ENCODE results near the gene LRRC23. TPM values are rescaled to one million over a fixed set of nuclear protein-coding genes. Genes with fewer than 3 reads are reported as not detected.

LRRC23 gene
- total and polyA plus RNA-seq, 7 donors: 5.3 to 21.0 (median 12.2) TPM

- H3K9me3 ChIP-seq: no peaks in the 10 kb centered on the region
- intact Hi-C loops (cut with DNase I): no loop called here
- peak in 2 of 4 donors; percentile 11 to 24 for TF ChIP-seq POLR2AphosphoS5 (IDR thresholded peaks at IDR 0.05)
- TF ChIP-seq, protein P1, sequence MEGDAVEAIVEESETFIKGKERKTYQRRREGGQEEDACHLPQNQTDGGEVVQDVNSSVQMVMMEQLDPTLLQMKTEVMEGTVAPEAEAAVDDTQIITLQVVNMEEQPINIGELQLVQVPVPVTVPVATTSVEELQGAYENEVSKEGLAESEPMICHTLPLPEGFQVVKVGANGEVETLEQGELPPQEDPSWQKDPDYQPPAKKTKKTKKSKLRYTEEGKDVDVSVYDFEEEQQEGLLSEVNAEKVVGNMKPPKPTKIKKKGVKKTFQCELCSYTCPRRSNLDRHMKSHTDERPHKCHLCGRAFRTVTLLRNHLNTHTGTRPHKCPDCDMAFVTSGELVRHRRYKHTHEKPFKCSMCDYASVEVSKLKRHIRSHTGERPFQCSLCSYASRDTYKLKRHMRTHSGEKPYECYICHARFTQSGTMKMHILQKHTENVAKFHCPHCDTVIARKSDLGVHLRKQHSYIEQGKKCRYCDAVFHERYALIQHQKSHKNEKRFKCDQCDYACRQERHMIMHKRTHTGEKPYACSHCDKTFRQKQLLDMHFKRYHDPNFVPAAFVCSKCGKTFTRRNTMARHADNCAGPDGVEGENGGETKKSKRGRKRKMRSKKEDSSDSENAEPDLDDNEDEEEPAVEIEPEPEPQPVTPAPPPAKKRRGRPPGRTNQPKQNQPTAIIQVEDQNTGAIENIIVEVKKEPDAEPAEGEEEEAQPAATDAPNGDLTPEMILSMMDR (IDR thresholded peaks at IDR 0.05): no peak
- no peaks in the 10 kb centered on the region for H3K27me3 ChIP-seq
- peak; percentile 75 for DNase-seq
- peaks cover 0 to 7% (median 0%) of the 10 kb centered on the region in 4 donors for H3K36me3 ChIP-seq
- WGBS, 2 donors: 43 to 77% methylated on average over 25 of the region's 25 CpGs
- peaks cover 0 to 11% (median 7%) of the 10 kb centered on the region in 4 donors for H3K4me1 ChIP-seq
- peak within 1 kb of the TSS; percentile 50 to 57 (median 54) for H3K27ac ChIP-seq
- peak within 1 kb of the TSS in 3 of 4 donors; percentile 21 to 48 (median 31) for H3K4me3 ChIP-seq
These were observed 46.4 kb downstream of the LRRC23 start, which contains the start of gene PTPN6 for GRCh38 chr12:6950811-6951540. TSS of gene PTPN6 (plus strand) at chr12:6951356. CDS start at chr12:6951513, 157 bp downstream.

DNA sequence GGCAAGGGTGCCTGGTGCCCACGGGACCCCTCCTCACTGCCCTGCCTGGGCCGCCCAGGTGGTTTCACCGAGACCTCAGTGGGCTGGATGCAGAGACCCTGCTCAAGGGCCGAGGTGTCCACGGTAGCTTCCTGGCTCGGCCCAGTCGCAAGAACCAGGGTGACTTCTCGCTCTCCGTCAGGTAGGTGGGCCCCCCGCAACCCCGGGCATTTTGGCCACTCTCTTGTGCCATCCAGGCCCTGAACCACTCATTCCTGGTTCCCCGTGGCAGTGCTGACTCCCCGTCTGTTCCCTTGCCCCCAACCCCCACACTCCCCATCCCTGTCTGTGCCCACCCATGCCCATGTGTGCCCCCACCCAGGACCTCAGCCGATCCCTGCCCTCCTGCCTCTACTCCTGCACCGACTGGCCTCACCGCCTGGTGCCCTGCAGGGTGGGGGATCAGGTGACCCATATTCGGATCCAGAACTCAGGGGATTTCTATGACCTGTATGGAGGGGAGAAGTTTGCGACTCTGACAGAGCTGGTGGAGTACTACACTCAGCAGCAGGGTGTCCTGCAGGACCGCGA, 47.0 kb downstream of the LRRC23 start:
- intact Hi-C loops (cut with DNase I): no loop called here
- 55 to 83% methylated on average over 20 of the region's 20 CpGs for WGBS, 2 donors
- H3K36me3 ChIP-seq: peaks cover 0 to under 1% (median 0%) of the 10 kb centered on the region in 4 donors
- peak; percentile 56 for DNase-seq
- TF ChIP-seq POLR2AphosphoS5 (IDR thresholded peaks at IDR 0.05) (no peak), EP300 (IDR thresholded peaks at IDR 0.05) (no peak), POLR2A (IDR thresholded peaks at IDR 0.05) (no peak)
- TF ChIP-seq, protein P1 (IDR thresholded peaks at IDR 0.05): no peak
- H3K9me3 ChIP-seq: no peaks in the 10 kb centered on the region
- H3K4me3 ChIP-seq: peak overlapping the region in 3 of 4 donors; percentile 21 to 48 (median 31)
- H3K4me1 ChIP-seq: peaks cover 0 to 4% (median 1%) of the 10 kb centered on the region in 4 donors
- H3K27me3 ChIP-seq: no peaks in the 10 kb centered on the region
- H3K27ac ChIP-seq: peak overlapping the region; percentile 50 to 57 (median 54)

DNA sequence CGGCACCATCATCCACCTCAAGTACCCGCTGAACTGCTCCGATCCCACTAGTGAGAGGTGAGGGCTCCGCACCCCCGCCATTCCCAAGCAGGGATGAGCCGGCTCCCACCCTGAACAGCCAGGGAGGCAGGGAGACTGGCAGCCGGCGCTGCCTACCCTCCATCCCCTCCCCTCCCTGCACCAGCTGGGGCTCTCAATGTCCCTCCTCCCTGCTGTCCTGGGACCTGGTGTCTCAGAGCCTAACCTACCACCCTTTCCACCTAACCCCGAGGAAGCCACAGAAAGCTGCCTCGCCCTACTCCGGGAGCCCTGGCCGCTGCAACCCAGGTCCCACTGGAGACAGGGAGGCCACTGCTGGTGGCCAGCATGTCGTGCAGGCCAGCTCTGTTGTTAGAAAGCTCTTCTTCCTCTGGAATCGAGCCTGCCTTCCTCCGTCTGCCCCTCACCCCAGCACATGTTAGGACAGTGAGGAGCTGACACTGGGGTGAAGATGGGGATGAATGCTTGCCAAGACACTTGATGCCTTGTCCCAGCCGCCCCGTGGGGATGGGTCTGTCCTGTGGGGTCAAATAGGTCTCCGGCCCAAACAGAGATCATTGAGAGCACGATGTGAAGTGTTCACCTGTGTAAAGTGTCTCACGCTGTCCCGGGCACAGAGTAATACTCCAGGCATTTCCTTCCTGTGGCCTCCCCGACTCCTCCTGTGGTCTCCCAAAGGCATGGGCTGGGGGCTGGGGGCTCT, 47.7 kb downstream of the LRRC23 start:
- peaks cover 0 to 3% (median 0%) of the 10 kb centered on the region in 4 donors for H3K4me1 ChIP-seq
- TF ChIP-seq POLR2AphosphoS5 (IDR thresholded peaks at IDR 0.05) (no peak), EP300 (IDR thresholded peaks at IDR 0.05) (no peak), POLR2A (IDR thresholded peaks at IDR 0.05) (no peak)
- TF ChIP-seq, protein P1 (IDR thresholded peaks at IDR 0.05): no peak
- peak overlapping the region; percentile 50 to 60 (median 54) for H3K27ac ChIP-seq
- intact Hi-C loops (cut with DNase I): no loop called here
- H3K27me3 ChIP-seq: no peaks in the 10 kb centered on the region
- H3K4me3 ChIP-seq: peak overlapping the region in 3 of 4 donors; percentile 18 to 48 (median 31)
- no peaks in the 10 kb centered on the region for H3K36me3 ChIP-seq
- DNase-seq: peak; percentile 61
- 46 to 73% methylated on average over 22 of the region's 22 CpGs for WGBS, 2 donors
- no peaks in the 10 kb centered on the region for H3K9me3 ChIP-seq

GRCh38 chr12:6952863-6953441, 48.3 kb downstream of the LRRC23 start:
- DNase-seq: peak; percentile 45
- H3K27ac ChIP-seq: peak overlapping the region; percentile 32 to 60 (median 46)
- WGBS, 2 donors: 56 to 84% methylated on average over 15 of the region's 15 CpGs

More at GRCh38 chr12:6952863-6953441, 48.3 kb downstream of the LRRC23 start:
- H3K4me1 ChIP-seq: peaks cover 0 to 3% (median under 1%) of the 10 kb centered on the region in 4 donors
- no peaks in the 10 kb centered on the region for H3K27me3 ChIP-seq
- TF ChIP-seq POLR2AphosphoS5 (IDR thresholded peaks at IDR 0.05) (no peak), POLR2A (IDR thresholded peaks at IDR 0.05) (no peak), EP300 (IDR thresholded peaks at IDR 0.05) (no peak)
- TF ChIP-seq, protein P1 (IDR thresholded peaks at IDR 0.05): no peak
- H3K9me3 ChIP-seq: no peaks in the 10 kb centered on the region
- intact Hi-C loops (cut with DNase I): no loop called here
- H3K36me3 ChIP-seq: no peaks in the 10 kb centered on the region
- peak overlapping the region in 2 of 4 donors; percentile 31 to 48 for H3K4me3 ChIP-seq

All from sigmoid colon (tissue), 7 donors.